Measurements from ENCODE around the gene CELF1. TPM values are rescaled to one million over a fixed set of nuclear protein-coding genes. Genes with fewer than 3 reads are reported as not detected.

Gene CELF1
- total and polyA plus RNA-seq, 2 of the 13 experiments (the other 11 are each of a cell fraction or from before 2014, with no cell fraction given), result 69.0 to 80.1 TPM

GRCh38 chr11:47529951-47530350, 23.0 kb downstream of the CELF1 start:
- H3K79me2 ChIP-seq (ENCODE audit: insufficient read depth, low read length), result peaks cover 96% of the 10 kb centered on the region
- ATAC-seq, result no peak
- H3K36me3 ChIP-seq (replicated peaks in 1 of 2; ENCODE audit: control insufficient read depth in 1 of 2, insufficient read depth in 2 of 2, low read length in 2 of 2), result 0 out of 5 replicates have a peak, but pooled peaks cover 2 to 3% of the 10 kb centered on the region in 2 experiments
- FAIRE-seq, result no peak
- H3K27ac ChIP-seq (ENCODE audit: extremely low read length, insufficient read depth, low read length), result no peak overlapping the region
- no peaks in the 10 kb centered on the region for H3K27me3 ChIP-seq (ENCODE audit: control insufficient read depth in 1 of 2, insufficient read depth in 2 of 2, low read length in 2 of 2)
- ChIA-PET POLR2A (interaction anchor here (1.5 kb wide), 1 partner anchor 35 kb away, joined by 3 read pairs; the partner anchor contains the start of gene PTPMT1), CTCF (ENCODE audit: low intra/inter-chr PET ratio, low total read pairs) (no interaction called here)
- intact Hi-C loops (cut with micrococcal nuclease; ENCODE audit: unreplicated experiment), result no loop called here
- peaks cover 66% of the 10 kb centered on the region for H4K20me1 ChIP-seq (ENCODE audit: insufficient read depth, low read length)
- TF ChIP-seq ZSCAN31 (CRISPR knock-in tag; IDR thresholded peaks at IDR 0.05; ENCODE audit: low read depth), result no peak
- TF ChIP-seq, protein P1, sequence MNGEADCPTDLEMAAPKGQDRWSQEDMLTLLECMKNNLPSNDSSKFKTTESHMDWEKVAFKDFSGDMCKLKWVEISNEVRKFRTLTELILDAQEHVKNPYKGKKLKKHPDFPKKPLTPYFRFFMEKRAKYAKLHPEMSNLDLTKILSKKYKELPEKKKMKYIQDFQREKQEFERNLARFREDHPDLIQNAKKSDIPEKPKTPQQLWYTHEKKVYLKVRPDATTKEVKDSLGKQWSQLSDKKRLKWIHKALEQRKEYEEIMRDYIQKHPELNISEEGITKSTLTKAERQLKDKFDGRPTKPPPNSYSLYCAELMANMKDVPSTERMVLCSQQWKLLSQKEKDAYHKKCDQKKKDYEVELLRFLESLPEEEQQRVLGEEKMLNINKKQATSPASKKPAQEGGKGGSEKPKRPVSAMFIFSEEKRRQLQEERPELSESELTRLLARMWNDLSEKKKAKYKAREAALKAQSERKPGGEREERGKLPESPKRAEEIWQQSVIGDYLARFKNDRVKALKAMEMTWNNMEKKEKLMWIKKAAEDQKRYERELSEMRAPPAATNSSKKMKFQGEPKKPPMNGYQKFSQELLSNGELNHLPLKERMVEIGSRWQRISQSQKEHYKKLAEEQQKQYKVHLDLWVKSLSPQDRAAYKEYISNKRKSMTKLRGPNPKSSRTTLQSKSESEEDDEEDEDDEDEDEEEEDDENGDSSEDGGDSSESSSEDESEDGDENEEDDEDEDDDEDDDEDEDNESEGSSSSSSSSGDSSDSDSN (CRISPR knock-in tag; IDR thresholded peaks at IDR 0.05), result no peak
- TF ChIP-seq ZNF335 (CRISPR knock-in tag; IDR thresholded peaks at IDR 0.05), result no peak
- no peak for TF ChIP-seq ATF1 (CRISPR knock-in tag; IDR thresholded peaks at IDR 0.05)
- no peak for TF ChIP-seq GLI4 (CRISPR knock-in tag; IDR thresholded peaks at IDR 0.05; ENCODE audit: borderline replicate concordance)
- TF ChIP-seq ZNF615 (CRISPR knock-in tag; IDR thresholded peaks at IDR 0.05; ENCODE audit: borderline replicate concordance), result no peak
- no peak for TF ChIP-seq ZNF879 (CRISPR knock-in tag; IDR thresholded peaks at IDR 0.05)
- no peak for TF ChIP-seq KDM5B (CRISPR knock-in tag; IDR thresholded peaks at IDR 0.05; ENCODE audit: borderline replicate concordance)
- no peak for TF ChIP-seq WIZ (CRISPR knock-in tag; IDR thresholded peaks at IDR 0.05)
- TF ChIP-seq, protein P2, sequence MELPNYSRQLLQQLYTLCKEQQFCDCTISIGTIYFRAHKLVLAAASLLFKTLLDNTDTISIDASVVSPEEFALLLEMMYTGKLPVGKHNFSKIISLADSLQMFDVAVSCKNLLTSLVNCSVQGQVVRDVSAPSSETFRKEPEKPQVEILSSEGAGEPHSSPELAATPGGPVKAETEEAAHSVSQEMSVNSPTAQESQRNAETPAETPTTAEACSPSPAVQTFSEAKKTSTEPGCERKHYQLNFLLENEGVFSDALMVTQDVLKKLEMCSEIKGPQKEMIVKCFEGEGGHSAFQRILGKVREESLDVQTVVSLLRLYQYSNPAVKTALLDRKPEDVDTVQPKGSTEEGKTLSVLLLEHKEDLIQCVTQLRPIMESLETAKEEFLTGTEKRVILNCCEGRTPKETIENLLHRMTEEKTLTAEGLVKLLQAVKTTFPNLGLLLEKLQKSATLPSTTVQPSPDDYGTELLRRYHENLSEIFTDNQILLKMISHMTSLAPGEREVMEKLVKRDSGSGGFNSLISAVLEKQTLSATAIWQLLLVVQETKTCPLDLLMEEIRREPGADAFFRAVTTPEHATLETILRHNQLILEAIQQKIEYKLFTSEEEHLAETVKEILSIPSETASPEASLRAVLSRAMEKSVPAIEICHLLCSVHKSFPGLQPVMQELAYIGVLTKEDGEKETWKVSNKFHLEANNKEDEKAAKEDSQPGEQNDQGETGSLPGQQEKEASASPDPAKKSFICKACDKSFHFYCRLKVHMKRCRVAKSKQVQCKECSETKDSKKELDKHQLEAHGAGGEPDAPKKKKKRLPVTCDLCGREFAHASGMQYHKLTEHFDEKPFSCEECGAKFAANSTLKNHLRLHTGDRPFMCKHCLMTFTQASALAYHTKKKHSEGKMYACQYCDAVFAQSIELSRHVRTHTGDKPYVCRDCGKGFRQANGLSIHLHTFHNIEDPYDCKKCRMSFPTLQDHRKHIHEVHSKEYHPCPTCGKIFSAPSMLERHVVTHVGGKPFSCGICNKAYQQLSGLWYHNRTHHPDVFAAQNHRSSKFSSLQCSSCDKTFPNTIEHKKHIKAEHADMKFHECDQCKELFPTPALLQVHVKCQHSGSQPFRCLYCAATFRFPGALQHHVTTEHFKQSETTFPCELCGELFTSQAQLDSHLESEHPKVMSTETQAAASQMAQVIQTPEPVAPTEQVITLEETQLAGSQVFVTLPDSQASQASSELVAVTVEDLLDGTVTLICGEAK (IDR thresholded peaks at IDR 0.05), result no peak
- TF ChIP-seq, protein P2 (CRISPR knock-in tag; IDR thresholded peaks at IDR 0.05), result no peak
- TF ChIP-seq TBP (CRISPR knock-in tag; IDR thresholded peaks at IDR 0.05), result no peak
- no TSS peak for BruUV-seq (replicated peaks)
- H3K9me3 ChIP-seq (ENCODE audit: low read length), result no peaks in the 10 kb centered on the region
- no peak overlapping the region for H3K4me2 ChIP-seq (ENCODE audit: low read depth, low read length)
- no peak overlapping the region for H3K4me3 ChIP-seq (replicated peaks in 1 of 3; ENCODE audit: insufficient read depth in 1 of 3, low read depth in 2 of 3, low read length in 3 of 3)
- no peak for DNase-seq (ENCODE audit: low spot score)
- H2AFZ ChIP-seq (ENCODE audit: low read length), result no peak overlapping the region
- 92% methylated on average over 4 of the region's 4 CpGs for WGBS (ENCODE audit: low lambda C conversion rate)
- H3K9ac ChIP-seq (ENCODE audit: insufficient read depth, low read depth, low read length), result no peak overlapping the region
- H3K4me1 ChIP-seq (ENCODE audit: insufficient read depth, low read length), result peaks cover 71% of the 10 kb centered on the region
- in situ Hi-C loops (cut with HindIII; ENCODE audit: extremely low pct_ligation_motif_present, low pct_unique_long_range_greater_than_20kb), result no loop called here
